K562 (cell line): ENCODE results near the gene GRPR. TPM values are rescaled to one million over a fixed set of nuclear protein-coding genes. Genes with fewer than 3 reads are reported as not detected.

Experiments
- ATF6 ChIP-seq: sonication (generic); formaldehyde crosslinking; IDR thresholded peaks from 2 replicates; pipeline ENCODE4 v1.4.0; 2020; ENCODE audit warnings: mild to moderate bottlenecking, missing genetic modification reagents
- CHD2 ChIP-seq: IDR thresholded peaks from 2 replicates; pipeline ENCODE4 v1.6.1; 2011; ENCODE audit warnings: low read depth, low read length
- ELF2 ChIP-seq: fragments of 250-450 bp; sonication (Bioruptor Pico); IDR thresholded peaks from 2 replicates; pipeline ENCODE4 v1.5.0; 2021; ENCODE audit warnings: mild to moderate bottlenecking
- EZH2 ChIP-seq: IDR thresholded peaks from 2 replicates; pipeline ENCODE4 v1.6.1; 2012; ENCODE audit warnings: low read depth, mild to moderate bottlenecking, inconsistent platforms, low read length, borderline replicate concordance
- GTF3C2 ChIP-seq: IDR thresholded peaks from 3 replicates; pipeline ENCODE4 v1.6.1; 2011; ENCODE audit warnings: borderline replicate concordance, mild to moderate bottlenecking, moderate library complexity; ENCODE audit not compliant: insufficient read length; ENCODE audit errors: extremely low read depth
- HCFC1 ChIP-seq: IDR thresholded peaks from 2 replicates; pipeline ENCODE4 v1.6.1; 2012; ENCODE audit warnings: low read depth, low read length, improper control_type of control experiment
- HSF4 ChIP-seq: fragments of 250-450 bp; sonication (Bioruptor Pico); IDR thresholded peaks from 2 replicates; pipeline ENCODE4 v2.1.2; 2022; ENCODE audit warnings: mild to moderate bottlenecking, moderate library complexity, borderline replicate concordance
- L3MBTL2 ChIP-seq: fragments of 450-650 bp; IDR thresholded peaks from 2 replicates; pipeline ENCODE4 v1.6.1; 2016; ENCODE audit warnings: mild to moderate bottlenecking, moderate library complexity
- NFE2L1 ChIP-seq: fragments of 450-650 bp; IDR thresholded peaks from 2 replicates; pipeline ENCODE4 v1.6.1; 2016; ENCODE audit warnings: missing genetic modification characterization, low read depth, mild to moderate bottlenecking, missing compliant biosample characterization, moderate library complexity, borderline replicate concordance
- NR2C1 ChIP-seq, 2 experiments: fragments of 450-650 bp; IDR thresholded peaks; 2 replicates each; pipeline ENCODE4 v1.6.1; 2017; ENCODE audit warnings: mild to moderate bottlenecking in 2 of 2, antibody characterized with exemption in 1 of 2, inconsistent platforms in 1 of 2, missing compliant biosample characterization in 1 of 2, missing genetic modification characterization in 1 of 2
- POLR2AphosphoS2 ChIP-seq: IDR thresholded peaks from 2 replicates; pipeline ENCODE4 v1.6.1; 2012; ENCODE audit warnings: low read length, improper control_type of control experiment
- SIX5 ChIP-seq, 2 experiments: IDR thresholded peaks; 2 replicates each; pipeline ENCODE4 v1.6.1; 2011; ENCODE audit warnings: low read length in 2 of 2, borderline replicate concordance in 1 of 2, low read depth in 1 of 2, mild to moderate bottlenecking in 1 of 2, moderate library complexity in 1 of 2; ENCODE audit not compliant: insufficient read depth in 1 of 2
- SMARCB1 ChIP-seq: IDR thresholded peaks from 2 replicates; pipeline ENCODE4 v1.6.1; 2011; ENCODE audit warnings: improper control_type of control experiment, low read depth; ENCODE audit not compliant: insufficient read length
- SNRNP70 ChIP-seq: fragments of 200-400 bp; formaldehyde crosslinking; optimal IDR thresholded peaks from 2 replicates; pipeline ENCODE3; 2017; ENCODE audit warnings: low read depth, low read length
- STAT6 ChIP-seq: sonication (generic); formaldehyde crosslinking; IDR thresholded peaks from 2 replicates; pipeline ENCODE4 v1.8.1; 2023; ENCODE audit warnings: mild to moderate bottlenecking, missing genetic modification reagents
- ZFP36 ChIP-seq: fragments of 150-350 bp; IDR thresholded peaks from 2 replicates; pipeline ENCODE4 v1.6.1; 2018; ENCODE audit warnings: low read length, low read depth; ENCODE audit not compliant: partially characterized antibody
- ZKSCAN1 ChIP-seq: fragments of 150-350 bp; IDR thresholded peaks from 2 replicates; pipeline ENCODE4 v1.6.1; 2016; ENCODE audit warnings: low read depth, low read length
- ZNF589 ChIP-seq: fragments of 200-800 bp; sonication (Bioruptor generic); IDR thresholded peaks from 2 replicates; pipeline ENCODE4 v1.6.1; 2016; ENCODE audit warnings: low read depth, missing genetic modification characterization, missing compliant biosample characterization
- ZNF655 ChIP-seq: fragments of 250-450 bp; sonication (Bioruptor Pico); IDR thresholded peaks from 2 replicates; pipeline ENCODE4 v1.5.0; 2021
- polyA plus RNA-seq, 8 experiments: library from polyadenylated mRNA; depleted of rRNA in 4 of 8; stranded (reverse) in 5 of 8; unstranded in 3 of 8; fragments of >200 nt; fragmentation: Nextera tagmentation in 2 of 8; fragmentation: Illumina TruSeq in 1 of 8; extraction: Ambion mirVana in 2 of 8; extraction: Trizol in 1 of 8; gene quantifications; 2 replicates each; pipeline versions ENCODE4 v1.2.1 to v1.2.3, GENCODE V29; 2011 to 2014; ENCODE audit warnings: inconsistent platforms in 1 of 8, missing spikeins in 1 of 8
- total RNA-seq, 7 experiments: library from RNA; depleted of rRNA in 6 of 7; stranded (reverse); fragments of >200 nt in 6 of 7; fragmentation: Illumina TruSeq in 2 of 7; extraction: Trizol in 2 of 7; gene quantifications; 2 replicates each; pipeline versions ENCODE4 v1.2.1 to v1.2.3, GENCODE V29; 2011 to 2021; ENCODE audit warnings: low replicate concordance in 1 of 7

GRPR gene
- total and polyA plus RNA-seq, 9 of the 15 experiments (the other 6 are each of a cell fraction or from before 2014, with no cell fraction given): 0.06 to 0.11 TPM; not detected in 7

GRCh38 chrX:16196829-16197228, 73.5 kb downstream of the GRPR start (continued):
- no peak for TF ChIP-seq STAT6
- no peak for TF ChIP-seq GTF3C2
- no peak for TF ChIP-seq L3MBTL2
- TF ChIP-seq SMARCB1: no peak
- TF ChIP-seq SIX5 (IDR thresholded peaks at IDR 0.05; ENCODE audit: borderline replicate concordance in 1 of 2, insufficient read depth in 1 of 2, low read depth in 1 of 2, low read length in 2 of 2): no peak
- TF ChIP-seq HSF4 (CRISPR knock-in tag): no peak
- no peak for TF ChIP-seq ZKSCAN1
- no peak for TF ChIP-seq ZFP36
- TF ChIP-seq ZNF655 (CRISPR knock-in tag): no peak
- no peak for TF ChIP-seq HCFC1
- TF ChIP-seq POLR2AphosphoS2: no peak
- no peak for TF ChIP-seq SNRNP70
- no peak for TF ChIP-seq ELF2 (CRISPR knock-in tag)
- TF ChIP-seq EZH2: no peak
- TF ChIP-seq ATF6 (CRISPR knock-in tag): no peak
- peak; percentile 74 for TF ChIP-seq NFE2L1 (tag)
- no peak for TF ChIP-seq NR2C1 (IDR thresholded peaks at IDR 0.05)
- TF ChIP-seq NR2C1 (tag; IDR thresholded peaks at IDR 0.05): no peak
- TF ChIP-seq CHD2: no peak
- TF ChIP-seq ZNF589 (CRISPR knock-in tag): no peak
